Measurements from ENCODE around the gene RABL2B.
A peak's percentile ranks its signal among the peaks of the same experiment; 100 is the strongest.
"Not testable (repeated sequence)": the region's sequence is repeated elsewhere in the genome, so short reads cannot be mapped to it uniquely, and the experiment has no call there.

RABL2B gene

GRCh38 chr22:50783033-50783879, at the start of gene RABL2B:
RABL2B (minus strand) TSS chr22:50783636; CDS start chr22:50782294, 1,342 bp downstream.
- H3K27me3 ChIP-seq (ENCODE audit: control insufficient read depth in 1 of 2, insufficient read depth in 2 of 2, low read length in 2 of 2); H3K4me1 ChIP-seq (ENCODE audit: control insufficient read depth, insufficient read depth, low read length); H3K36me3 ChIP-seq (ENCODE audit: control insufficient read depth in 2 of 2, insufficient read depth in 2 of 2, low read length in 2 of 2); H3K9me3 ChIP-seq (ENCODE audit: control insufficient read depth in 2 of 2, low read length in 2 of 2); H3K27ac ChIP-seq (ENCODE audit: low read length): not testable (repeated sequence)
- Histone ChIP-seq H3K9ac (ENCODE audit: low read length in 2 of 2) (peak within 1 kb of the TSS; percentile 47 to 60), H3K4me3 (ENCODE audit: low read length in 2 of 2) (peak within 1 kb of the TSS; percentile 65 to 71)

GRCh38 chr22:50786936-50787335, 3.5 kb upstream of the RABL2B start:
- H3K9ac ChIP-seq (ENCODE audit: low read length in 2 of 2); H3K9me3 ChIP-seq (ENCODE audit: control insufficient read depth in 2 of 2, low read length in 2 of 2); H3K36me3 ChIP-seq (ENCODE audit: control insufficient read depth in 2 of 2, insufficient read depth in 2 of 2, low read length in 2 of 2); H3K27me3 ChIP-seq (ENCODE audit: control insufficient read depth in 1 of 2, insufficient read depth in 2 of 2, low read length in 2 of 2); H3K4me1 ChIP-seq (ENCODE audit: control insufficient read depth, insufficient read depth, low read length); H3K4me3 ChIP-seq (ENCODE audit: low read length in 2 of 2); H3K27ac ChIP-seq (ENCODE audit: low read length): not testable (repeated sequence)

- H3K9ac ChIP-seq (ENCODE audit: low read length in 2 of 2); H3K27me3 ChIP-seq (ENCODE audit: control insufficient read depth in 1 of 2, insufficient read depth in 2 of 2, low read length in 2 of 2); H3K4me1 ChIP-seq (ENCODE audit: control insufficient read depth, insufficient read depth, low read length); H3K27ac ChIP-seq (ENCODE audit: low read length); H3K9me3 ChIP-seq (ENCODE audit: control insufficient read depth in 2 of 2, low read length in 2 of 2); H3K4me3 ChIP-seq (ENCODE audit: low read length in 2 of 2); H3K36me3 ChIP-seq (ENCODE audit: control insufficient read depth in 2 of 2, insufficient read depth in 2 of 2, low read length in 2 of 2): not testable (repeated sequence)
These were observed 1.9 kb upstream of the RABL2B start for GRCh38 chr22:50785289-50785688.

GRCh38 chr22:50783880-50784276, 442 bp upstream of the RABL2B start:
- not testable (repeated sequence) for H3K9me3 ChIP-seq (ENCODE audit: control insufficient read depth in 2 of 2, low read length in 2 of 2); H3K27ac ChIP-seq (ENCODE audit: low read length); H3K27me3 ChIP-seq (ENCODE audit: control insufficient read depth in 1 of 2, insufficient read depth in 2 of 2, low read length in 2 of 2); H3K36me3 ChIP-seq (ENCODE audit: control insufficient read depth in 2 of 2, insufficient read depth in 2 of 2, low read length in 2 of 2); H3K4me1 ChIP-seq (ENCODE audit: control insufficient read depth, insufficient read depth, low read length)
- Histone ChIP-seq H3K9ac (ENCODE audit: low read length in 2 of 2) (peak overlapping the region; percentile 47 to 60), H3K4me3 (ENCODE audit: low read length in 2 of 2) (peak overlapping the region; percentile 65 to 71)

- H3K9me3 ChIP-seq (ENCODE audit: control insufficient read depth in 2 of 2, low read length in 2 of 2); H3K36me3 ChIP-seq (ENCODE audit: control insufficient read depth in 2 of 2, insufficient read depth in 2 of 2, low read length in 2 of 2); H3K27ac ChIP-seq (ENCODE audit: low read length); H3K27me3 ChIP-seq (ENCODE audit: control insufficient read depth in 1 of 2, insufficient read depth in 2 of 2, low read length in 2 of 2); H3K4me1 ChIP-seq (ENCODE audit: control insufficient read depth, insufficient read depth, low read length); H3K9ac ChIP-seq (ENCODE audit: low read length in 2 of 2); H3K4me3 ChIP-seq (ENCODE audit: low read length in 2 of 2): not testable (repeated sequence)
These were observed 1.2 kb downstream of the RABL2B start for GRCh38 chr22:50782253-50782652.

GRCh38 chr22:50780244-50780643, 3.2 kb downstream of the RABL2B start:
- not testable (repeated sequence) for H3K36me3 ChIP-seq (ENCODE audit: control insufficient read depth in 2 of 2, insufficient read depth in 2 of 2, low read length in 2 of 2); H3K9me3 ChIP-seq (ENCODE audit: control insufficient read depth in 2 of 2, low read length in 2 of 2); H3K4me3 ChIP-seq (ENCODE audit: low read length in 2 of 2); H3K27ac ChIP-seq (ENCODE audit: low read length); H3K27me3 ChIP-seq (ENCODE audit: control insufficient read depth in 1 of 2, insufficient read depth in 2 of 2, low read length in 2 of 2); H3K9ac ChIP-seq (ENCODE audit: low read length in 2 of 2); H3K4me1 ChIP-seq (ENCODE audit: control insufficient read depth, insufficient read depth, low read length)

GRCh38 chr22:50777631-50778030, 5.8 kb downstream of the RABL2B start:
- H3K4me3 ChIP-seq (ENCODE audit: low read length in 2 of 2); H3K4me1 ChIP-seq (ENCODE audit: control insufficient read depth, insufficient read depth, low read length); H3K27ac ChIP-seq (ENCODE audit: low read length); H3K36me3 ChIP-seq (ENCODE audit: control insufficient read depth in 2 of 2, insufficient read depth in 2 of 2, low read length in 2 of 2); H3K9me3 ChIP-seq (ENCODE audit: control insufficient read depth in 2 of 2, low read length in 2 of 2); H3K27me3 ChIP-seq (ENCODE audit: control insufficient read depth in 1 of 2, insufficient read depth in 2 of 2, low read length in 2 of 2); H3K9ac ChIP-seq (ENCODE audit: low read length in 2 of 2): not testable (repeated sequence)

GRCh38 chr22:50775132-50775531, 8.3 kb downstream of the RABL2B start:
- H3K4me1 ChIP-seq (ENCODE audit: control insufficient read depth, insufficient read depth, low read length); H3K9ac ChIP-seq (ENCODE audit: low read length in 2 of 2); H3K4me3 ChIP-seq (ENCODE audit: low read length in 2 of 2); H3K27ac ChIP-seq (ENCODE audit: low read length); H3K36me3 ChIP-seq (ENCODE audit: control insufficient read depth in 2 of 2, insufficient read depth in 2 of 2, low read length in 2 of 2); H3K27me3 ChIP-seq (ENCODE audit: control insufficient read depth in 1 of 2, insufficient read depth in 2 of 2, low read length in 2 of 2); H3K9me3 ChIP-seq (ENCODE audit: control insufficient read depth in 2 of 2, low read length in 2 of 2): not testable (repeated sequence)

- H3K4me3 ChIP-seq (ENCODE audit: low read length in 2 of 2); H3K36me3 ChIP-seq (ENCODE audit: control insufficient read depth in 2 of 2, insufficient read depth in 2 of 2, low read length in 2 of 2); H3K27ac ChIP-seq (ENCODE audit: low read length); H3K9me3 ChIP-seq (ENCODE audit: control insufficient read depth in 2 of 2, low read length in 2 of 2); H3K4me1 ChIP-seq (ENCODE audit: control insufficient read depth, insufficient read depth, low read length); H3K9ac ChIP-seq (ENCODE audit: low read length in 2 of 2); H3K27me3 ChIP-seq (ENCODE audit: control insufficient read depth in 1 of 2, insufficient read depth in 2 of 2, low read length in 2 of 2): not testable (repeated sequence)
These were observed 19.1 kb downstream of the RABL2B start for GRCh38 chr22:50764288-50764687.

GRCh38 chr22:50761829-50762228, 21.6 kb downstream of the RABL2B start:
- not testable (repeated sequence) for H3K4me3 ChIP-seq (ENCODE audit: low read length in 2 of 2); H3K36me3 ChIP-seq (ENCODE audit: control insufficient read depth in 2 of 2, insufficient read depth in 2 of 2, low read length in 2 of 2); H3K9me3 ChIP-seq (ENCODE audit: control insufficient read depth in 2 of 2, low read length in 2 of 2); H3K9ac ChIP-seq (ENCODE audit: low read length in 2 of 2); H3K27me3 ChIP-seq (ENCODE audit: control insufficient read depth in 1 of 2, insufficient read depth in 2 of 2, low read length in 2 of 2); H3K27ac ChIP-seq (ENCODE audit: low read length); H3K4me1 ChIP-seq (ENCODE audit: control insufficient read depth, insufficient read depth, low read length)

GRCh38 chr22:50759597-50760341, 23.7 kb downstream of the RABL2B start:
- H3K27me3 ChIP-seq (ENCODE audit: control insufficient read depth in 1 of 2, insufficient read depth in 2 of 2, low read length in 2 of 2); H3K36me3 ChIP-seq (ENCODE audit: control insufficient read depth in 2 of 2, insufficient read depth in 2 of 2, low read length in 2 of 2); H3K4me1 ChIP-seq (ENCODE audit: control insufficient read depth, insufficient read depth, low read length); H3K27ac ChIP-seq (ENCODE audit: low read length); H3K9me3 ChIP-seq (ENCODE audit: control insufficient read depth in 2 of 2, low read length in 2 of 2); H3K9ac ChIP-seq (ENCODE audit: low read length in 2 of 2); H3K4me3 ChIP-seq (ENCODE audit: low read length in 2 of 2): not testable (repeated sequence)

All from stomach smooth muscle (tissue), 2 donors.